Epithelial cell of esophagus (primary cell): Measurements from ENCODE around the gene KRTAP10-8.
"Not testable (repeated sequence)": the region's sequence is repeated elsewhere in the genome, so short reads cannot be mapped to it uniquely, and the experiment has no call there.

Experiments used
- DNase-seq: peaks from one replicate; pipeline ENCODE4 v3.0.0; 2010; ENCODE audit warnings: low read depth
- H3K4me3 ChIP-seq: 2 replicates; pipeline ENCODE4 v1.5.1; 2011; ENCODE audit warnings: mild to moderate bottlenecking, low read length, control low read depth
- TF ChIP-seq, protein P1 (sequence below): IDR thresholded peaks from 2 replicates; pipeline ENCODE4 v1.5.1; 2011; ENCODE audit warnings: low read depth, mild to moderate bottlenecking, low read length, control low read depth, inconsistent platforms; ENCODE audit not compliant: insufficient read depth; ENCODE audit errors: missing control alignments

KRTAP10-8 gene

GRCh38 chr21:44595524-44595923 lies 16.4 kb upstream of the KRTAP10-8 start:
- DNase-seq, result no peak
- no peak overlapping the region for H3K4me3 ChIP-seq
- TF ChIP-seq, protein P1, sequence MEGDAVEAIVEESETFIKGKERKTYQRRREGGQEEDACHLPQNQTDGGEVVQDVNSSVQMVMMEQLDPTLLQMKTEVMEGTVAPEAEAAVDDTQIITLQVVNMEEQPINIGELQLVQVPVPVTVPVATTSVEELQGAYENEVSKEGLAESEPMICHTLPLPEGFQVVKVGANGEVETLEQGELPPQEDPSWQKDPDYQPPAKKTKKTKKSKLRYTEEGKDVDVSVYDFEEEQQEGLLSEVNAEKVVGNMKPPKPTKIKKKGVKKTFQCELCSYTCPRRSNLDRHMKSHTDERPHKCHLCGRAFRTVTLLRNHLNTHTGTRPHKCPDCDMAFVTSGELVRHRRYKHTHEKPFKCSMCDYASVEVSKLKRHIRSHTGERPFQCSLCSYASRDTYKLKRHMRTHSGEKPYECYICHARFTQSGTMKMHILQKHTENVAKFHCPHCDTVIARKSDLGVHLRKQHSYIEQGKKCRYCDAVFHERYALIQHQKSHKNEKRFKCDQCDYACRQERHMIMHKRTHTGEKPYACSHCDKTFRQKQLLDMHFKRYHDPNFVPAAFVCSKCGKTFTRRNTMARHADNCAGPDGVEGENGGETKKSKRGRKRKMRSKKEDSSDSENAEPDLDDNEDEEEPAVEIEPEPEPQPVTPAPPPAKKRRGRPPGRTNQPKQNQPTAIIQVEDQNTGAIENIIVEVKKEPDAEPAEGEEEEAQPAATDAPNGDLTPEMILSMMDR, result no peak

DNA sequence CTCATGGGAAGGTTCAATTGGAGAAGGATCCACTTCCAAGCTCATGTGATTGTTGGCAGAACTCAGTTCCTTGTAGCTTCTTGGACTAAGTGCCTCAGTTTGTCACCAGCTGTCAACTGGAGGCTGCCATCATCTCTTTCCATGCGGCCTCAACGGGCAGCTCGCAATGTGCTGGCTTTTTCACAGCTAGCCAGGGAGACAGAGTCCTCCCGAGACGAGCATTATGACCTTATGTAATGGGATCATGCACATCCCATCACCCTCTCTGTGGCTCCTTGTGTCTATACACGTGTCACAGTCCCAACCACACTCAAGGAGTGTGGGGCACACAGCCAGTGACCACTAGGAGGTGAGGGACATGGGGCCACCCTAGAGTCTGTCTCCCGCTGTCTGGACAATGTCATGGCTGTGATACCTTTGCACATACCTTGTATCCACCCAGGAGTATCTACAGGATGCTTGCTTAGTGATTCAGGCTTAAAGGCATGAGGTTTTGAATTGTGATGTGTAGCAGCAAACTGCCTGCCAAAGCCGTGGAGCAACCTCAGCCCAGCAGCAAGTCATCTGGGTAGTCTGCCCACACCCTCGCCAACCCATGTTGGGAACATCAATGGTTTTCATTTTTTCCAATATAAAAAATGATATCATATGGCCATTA lies 15.7 kb upstream of the KRTAP10-8 start:
- H3K4me3 ChIP-seq, result no peak overlapping the region
- TF ChIP-seq, protein P1, result no peak
- peak; percentile 36 for DNase-seq

- no peak overlapping the region for H3K4me3 ChIP-seq
- no peak for DNase-seq
- TF ChIP-seq, protein P1, result no peak
Observed at GRCh38 chr21:44598061-44598460, 13.8 kb upstream of the KRTAP10-8 start.

GRCh38 chr21:44599264-44600029 lies 12.4 kb upstream of the KRTAP10-8 start:
- DNase-seq, result no peak
- TF ChIP-seq, protein P1, result no peak
- H3K4me3 ChIP-seq, result no peak overlapping the region

GRCh38 chr21:44600118-44600978 lies 11.5 kb upstream of the KRTAP10-8 start, which contains the start of gene KRTAP10-7:
Gene KRTAP10-7 (plus strand): TSS chr21:44600597. CDS start chr21:44600622, 25 bp downstream.
- not testable (repeated sequence) for DNase-seq, H3K4me3 ChIP-seq

DNA sequence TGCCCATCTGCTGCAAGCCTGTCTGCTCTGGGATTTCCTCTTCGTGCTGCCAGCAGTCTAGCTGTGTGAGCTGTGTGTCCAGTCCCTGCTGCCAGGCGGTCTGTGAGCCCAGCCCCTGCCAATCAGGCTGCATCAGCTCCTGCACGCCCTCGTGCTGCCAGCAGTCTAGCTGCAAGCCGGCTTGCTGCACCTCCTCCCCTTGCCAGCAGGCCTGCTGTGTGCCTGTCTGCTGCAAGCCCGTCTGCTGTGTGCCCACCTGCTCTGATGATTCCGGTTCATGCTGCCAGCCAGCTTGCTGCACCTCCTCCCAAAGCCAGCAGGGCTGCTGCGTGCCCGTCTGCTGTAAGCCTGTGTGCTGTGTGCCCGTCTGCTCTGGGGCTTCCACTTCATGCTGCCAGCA lies 10.8 kb upstream of the KRTAP10-8 start:
- H3K4me3 ChIP-seq, DNase-seq: not testable (repeated sequence)

- TF ChIP-seq, protein P1, result no peak
- H3K4me3 ChIP-seq, result no peak overlapping the region
- no peak for DNase-seq
Observed at GRCh38 chr21:44601596-44602462, 10.1 kb upstream of the KRTAP10-8 start.
